GM21737 (cell line): ENCODE measurements around the gene BRSK2.
"Not testable (repeated sequence)": the region's sequence is repeated elsewhere in the genome, so short reads cannot be mapped to it uniquely, and the experiment has no call there.

ENCODE experiments used
- ATAC-seq: cut with Tn5 transposase; IDR thresholded peaks from one replicate; pipeline ENCODE4 v1.9.1; 2021; ENCODE audit warnings: mild to moderate bottlenecking, moderate library complexity; ENCODE audit not compliant: unreplicated experiment

Gene BRSK2

GRCh38 chr11:1354125-1354938 is 35.4 kb upstream of the BRSK2 start:
- ATAC-seq, result no peak

- ATAC-seq, result no peak
Observed at GRCh38 chr11:1356007-1356435, 33.7 kb upstream of the BRSK2 start.

GRCh38 chr11:1356478-1356960 is 33.2 kb upstream of the BRSK2 start:
- ATAC-seq, result no peak

GRCh38 chr11:1358286-1358685 is 31.4 kb upstream of the BRSK2 start:
- no peak for ATAC-seq

- not testable (repeated sequence) for ATAC-seq
Observed at GRCh38 chr11:1358931-1359330, 30.8 kb upstream of the BRSK2 start.

GRCh38 chr11:1359556-1359955 is 30.2 kb upstream of the BRSK2 start:
- ATAC-seq, result no peak

GRCh38 chr11:1360181-1360834 is 29.4 kb upstream of the BRSK2 start:
- ATAC-seq, result no peak

GRCh38 chr11:1360835-1361357 is 28.8 kb upstream of the BRSK2 start:
- no peak for ATAC-seq

GRCh38 chr11:1361882-1362281 is 27.9 kb upstream of the BRSK2 start:
- no peak for ATAC-seq

GRCh38 chr11:1367721-1368120 is 22.0 kb upstream of the BRSK2 start:
- ATAC-seq, result no peak

- ATAC-seq, result no peak
Observed at GRCh38 chr11:1368216-1368615, 21.5 kb upstream of the BRSK2 start.

- no peak for ATAC-seq
Observed at GRCh38 chr11:1368966-1369365, 20.8 kb upstream of the BRSK2 start.

- no peak for ATAC-seq
Observed at GRCh38 chr11:1369371-1370005, 20.2 kb upstream of the BRSK2 start.

- ATAC-seq, result no peak
Observed at GRCh38 chr11:1370186-1371025, 19.3 kb upstream of the BRSK2 start.

- no peak for ATAC-seq
Observed at GRCh38 chr11:1371026-1371325, 18.8 kb upstream of the BRSK2 start.

- ATAC-seq, result no peak
Observed at GRCh38 chr11:1371377-1371776, 18.4 kb upstream of the BRSK2 start.

- ATAC-seq, result no peak
Observed at GRCh38 chr11:1371836-1372465, 17.8 kb upstream of the BRSK2 start.

- no peak for ATAC-seq
Observed at GRCh38 chr11:1372660-1373059, 17.1 kb upstream of the BRSK2 start.

GRCh38 chr11:1373536-1374214 is 16.1 kb upstream of the BRSK2 start:
- no peak for ATAC-seq
